Activated CD8-positive, alpha-beta T cell treated with anti-CD3 and anti-CD28 coated beads, Interleukin-2, amount 10 ng/mL, durations not matched to agents 7 days and 5 days (primary cell): ENCODE data around the gene WWOX. TPM values are rescaled to one million over a fixed set of nuclear protein-coding genes. Genes with fewer than 3 reads are reported as not detected.

Source experiments
- ATAC-seq: fragments of 150-1000 bp; cut with Tn5 transposase; one replicate; pipeline ENCODE4 v1.10.0; 2021; ENCODE audit warnings: moderate library complexity
- CTCF ChIA-PET: fragments of 350-600 bp; sonication (Branson Sonifier 250); formaldehyde crosslinking; loops from one replicate; lab custom pipeline; 2021; ENCODE audit warnings: antibody characterized with exemption; lab: Charles Lee
- POLR2A ChIA-PET: fragments of 350-600 bp; sonication (Branson Sonifier 250); formaldehyde crosslinking; loops from one replicate; lab custom pipeline; 2021; ENCODE audit warnings: antibody characterized with exemption; lab: Charles Lee
- DNase-seq: peaks from one replicate; pipeline ENCODE4 v3.0.0-alpha.2; 2020
- H3K27ac Mint-ChIP-seq: one replicate; pipeline ENCODE4 v1.8.0; 2021; ENCODE audit warnings: mild to moderate bottlenecking, mixed read lengths
- H3K27me3 Mint-ChIP-seq: one replicate; pipeline ENCODE4 v1.8.0; 2021; ENCODE audit warnings: low read depth, mixed read lengths
- H3K36me3 Mint-ChIP-seq: one replicate; pipeline ENCODE4 v1.8.0; 2021; ENCODE audit warnings: low read depth, mixed read lengths
- H3K4me1 Mint-ChIP-seq: one replicate; pipeline ENCODE4 v1.8.0; 2021; ENCODE audit warnings: low read depth, mixed read lengths
- H3K4me3 Mint-ChIP-seq: one replicate; pipeline ENCODE4 v1.8.0; 2021; ENCODE audit warnings: mild to moderate bottlenecking, mixed read lengths
- H3K9me3 Mint-ChIP-seq: one replicate; pipeline ENCODE4 v1.8.0; 2022; ENCODE audit warnings: mixed read lengths; ENCODE audit not compliant: insufficient read depth
- total RNA-seq, 2 experiments: library from RNA; stranded (reverse); gene quantifications; one replicate each; pipeline ENCODE4 v1.2.3, GENCODE V29; 2021

Gene WWOX
- total RNA-seq, 2 experiments from 2014 or later, result 34.4 to 34.9 TPM

DNA sequence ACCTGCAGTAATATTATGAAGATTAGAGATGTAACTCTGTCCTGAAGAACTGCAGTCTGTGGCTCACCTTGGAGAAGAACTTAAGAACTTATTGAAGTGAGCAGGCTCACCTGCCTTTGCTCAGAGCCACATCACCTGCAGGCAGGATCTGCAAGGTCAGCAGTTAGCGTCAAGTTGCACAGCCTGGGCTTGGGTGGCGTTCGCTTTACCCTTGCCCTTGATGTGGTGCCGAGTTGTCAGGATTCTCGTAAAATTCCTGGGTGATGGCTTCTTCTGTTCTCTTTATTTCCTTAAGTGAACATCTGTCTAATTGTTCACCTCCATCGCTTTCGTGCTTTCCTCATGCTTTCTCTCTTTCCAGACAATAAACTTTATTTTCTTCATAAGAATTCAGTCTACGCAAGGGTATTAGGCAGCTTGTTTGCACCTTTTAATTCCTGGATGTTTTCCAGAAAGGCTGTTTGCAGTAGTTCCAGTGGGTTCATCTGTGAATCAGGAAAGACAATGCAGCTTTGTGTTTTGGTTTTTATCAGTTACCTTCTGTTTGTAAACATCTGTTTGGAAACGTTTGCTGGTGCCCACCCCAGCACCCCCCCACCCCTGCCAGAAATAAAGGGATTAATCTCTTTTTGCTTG lies 254.3 kb downstream of the WWOX start:
- ChIA-PET POLR2A (no interaction called here), CTCF (no interaction called here)
- no peak for ATAC-seq
- no peak overlapping the region for H3K4me3 Mint-ChIP-seq
- H3K4me1 Mint-ChIP-seq, result no peaks in the 10 kb centered on the region
- H3K36me3 Mint-ChIP-seq, result no peaks in the 10 kb centered on the region
- H3K9me3 Mint-ChIP-seq, result no peaks in the 10 kb centered on the region
- no peak overlapping the region for H3K27ac Mint-ChIP-seq
- H3K27me3 Mint-ChIP-seq, result no peaks in the 10 kb centered on the region
- no peak for DNase-seq

DNA sequence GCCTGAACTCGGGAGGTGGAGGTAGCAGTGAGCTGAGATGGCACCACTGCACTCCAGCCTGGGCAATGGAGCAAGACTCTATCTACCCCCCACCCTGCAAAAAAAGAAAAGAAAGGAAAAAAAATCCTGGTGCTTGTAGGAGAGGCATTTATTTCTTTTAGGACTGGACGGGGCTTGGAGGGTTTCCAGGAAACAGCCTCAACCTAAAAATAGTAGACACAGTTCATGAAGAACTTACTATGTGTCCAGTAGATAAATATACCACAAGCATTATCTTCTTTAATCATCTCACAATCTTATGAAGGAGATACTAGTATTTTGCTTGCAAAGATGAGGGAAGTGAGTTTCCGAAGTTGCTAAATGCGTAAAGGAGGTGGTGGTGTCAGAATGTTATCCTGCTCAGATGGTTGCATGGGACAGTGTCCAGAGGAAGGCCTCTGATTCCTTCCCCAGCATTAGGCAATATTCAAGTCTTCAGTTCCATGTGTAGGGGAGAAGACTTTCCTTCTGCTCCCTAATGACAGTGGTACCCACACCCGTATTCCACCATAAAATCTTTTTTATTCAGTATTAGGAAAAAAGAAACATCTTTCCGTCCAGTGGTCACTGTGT lies 263.2 kb downstream of the WWOX start:
- Mint-ChIP-seq H3K27me3 (no peaks in the 10 kb centered on the region), H3K36me3 (no peaks in the 10 kb centered on the region), H3K4me1 (no peaks in the 10 kb centered on the region), H3K4me3 (no peak overlapping the region), H3K27ac (no peak overlapping the region), H3K9me3 (no peaks in the 10 kb centered on the region)
- CTCF ChIA-PET, result no interaction called here
- POLR2A ChIA-PET, result no interaction called here
- no peak for ATAC-seq
- no peak for DNase-seq

GRCh38 chr16:78363843-78364555 lies 264.5 kb downstream of the WWOX start:
- ChIA-PET CTCF (no interaction called here), POLR2A (no interaction called here)
- H3K36me3 Mint-ChIP-seq, result no peaks in the 10 kb centered on the region

DNA sequence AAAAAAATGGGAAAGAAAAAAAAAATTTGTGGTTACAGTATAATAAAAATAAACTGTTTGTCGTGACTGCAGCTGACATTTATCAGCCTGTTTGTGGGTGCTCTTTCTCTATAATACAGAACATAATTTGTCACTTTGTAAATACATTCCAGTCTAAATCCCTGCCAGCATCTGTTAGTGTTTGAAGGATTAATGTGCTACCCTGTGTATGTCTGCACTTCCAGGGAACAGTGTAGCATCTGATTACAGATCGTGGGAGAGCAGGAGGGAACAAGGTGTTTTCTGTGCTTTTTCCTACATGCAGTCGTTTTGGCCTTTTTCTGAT lies 265.1 kb downstream of the WWOX start:
- H3K27me3 Mint-ChIP-seq, result no peaks in the 10 kb centered on the region
- H3K27ac Mint-ChIP-seq, result no peak overlapping the region
- H3K36me3 Mint-ChIP-seq, result no peaks in the 10 kb centered on the region
- CTCF ChIA-PET, result no interaction called here
- no peak overlapping the region for H3K4me3 Mint-ChIP-seq
- POLR2A ChIA-PET, result no interaction called here
- DNase-seq (no peak), ATAC-seq (no peak)
- H3K9me3 Mint-ChIP-seq, result no peaks in the 10 kb centered on the region
- no peaks in the 10 kb centered on the region for H3K4me1 Mint-ChIP-seq

More at GRCh38 chr16:78363843-78364555, 264.5 kb downstream of the WWOX start:
- no peak for DNase-seq
- H3K4me3 Mint-ChIP-seq, result no peak overlapping the region
- H3K9me3 Mint-ChIP-seq, result no peaks in the 10 kb centered on the region
- no peaks in the 10 kb centered on the region for H3K27me3 Mint-ChIP-seq
- H3K4me1 Mint-ChIP-seq, result no peaks in the 10 kb centered on the region
- no peak overlapping the region for H3K27ac Mint-ChIP-seq
- ATAC-seq, result no peak

DNA sequence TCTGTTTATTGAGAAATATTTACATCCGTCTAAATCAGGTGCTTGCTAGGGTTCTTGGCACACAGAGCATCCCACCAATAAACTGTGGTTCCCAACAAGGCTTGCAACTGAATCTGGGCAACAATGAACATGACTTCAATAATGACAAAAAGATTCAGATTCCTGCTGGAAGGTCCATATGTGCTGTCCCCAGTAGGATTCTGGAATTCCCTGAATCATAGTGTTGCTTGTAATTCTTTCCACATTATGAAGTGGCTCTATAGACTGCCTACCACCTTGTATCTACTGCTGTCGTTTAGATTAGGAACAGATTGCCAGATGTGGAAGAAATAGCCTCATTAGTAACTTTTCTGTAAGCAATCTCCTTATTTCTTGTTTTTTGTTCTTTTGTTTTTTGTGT lies 265.9 kb downstream of the WWOX start:
- H3K4me1 Mint-ChIP-seq, result no peaks in the 10 kb centered on the region
- H3K9me3 Mint-ChIP-seq, result no peaks in the 10 kb centered on the region
- ATAC-seq, result no peak
- H3K27ac Mint-ChIP-seq, result no peak overlapping the region
- POLR2A ChIA-PET, result no interaction called here
- H3K4me3 Mint-ChIP-seq, result no peak overlapping the region
- CTCF ChIA-PET, result no interaction called here
- no peaks in the 10 kb centered on the region for H3K36me3 Mint-ChIP-seq
- no peak for DNase-seq
- no peaks in the 10 kb centered on the region for H3K27me3 Mint-ChIP-seq

GRCh38 chr16:78368121-78369102 lies 269.0 kb downstream of the WWOX start:
- no peaks in the 10 kb centered on the region for H3K27me3 Mint-ChIP-seq
- no peaks in the 10 kb centered on the region for H3K4me1 Mint-ChIP-seq
- no peaks in the 10 kb centered on the region for H3K36me3 Mint-ChIP-seq
- no peaks in the 10 kb centered on the region for H3K9me3 Mint-ChIP-seq
- ATAC-seq (no peak), DNase-seq (no peak)
- POLR2A ChIA-PET, result no interaction called here
- CTCF ChIA-PET, result interaction anchor here (1.3 kb wide), 1 partner anchor 9 kb away, joined by 4 read pairs; no protein-coding TSS in a partner anchor
- H3K4me3 Mint-ChIP-seq, result no peak overlapping the region
- no peak overlapping the region for H3K27ac Mint-ChIP-seq

DNA sequence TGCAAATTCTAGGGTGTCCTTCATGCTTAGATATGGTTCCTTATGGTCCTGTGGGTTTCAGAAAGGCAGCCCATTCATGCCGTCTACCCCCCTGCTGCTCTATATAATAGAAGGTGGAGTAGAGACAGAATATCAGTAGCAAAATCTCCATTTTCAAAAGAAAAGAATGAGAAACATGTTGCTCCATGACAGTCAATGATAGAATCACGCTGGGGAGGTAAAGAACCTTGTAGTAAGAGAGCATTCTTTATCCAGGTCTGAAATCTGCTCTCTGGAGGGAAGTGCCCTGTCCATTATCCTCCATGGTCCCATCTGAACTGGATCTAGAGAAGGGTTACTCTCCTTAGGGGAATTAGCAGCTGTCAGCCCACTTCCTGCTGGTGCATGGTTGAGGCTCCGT lies 272.8 kb downstream of the WWOX start:
- no peaks in the 10 kb centered on the region for H3K9me3 Mint-ChIP-seq
- H3K4me1 Mint-ChIP-seq, result no peaks in the 10 kb centered on the region
- ChIA-PET CTCF (no interaction called here), POLR2A (no interaction called here)
- ATAC-seq, result no peak
- no peak overlapping the region for H3K4me3 Mint-ChIP-seq
- no peak for DNase-seq
- H3K36me3 Mint-ChIP-seq, result no peaks in the 10 kb centered on the region
- H3K27me3 Mint-ChIP-seq, result no peaks in the 10 kb centered on the region
- no peak overlapping the region for H3K27ac Mint-ChIP-seq

DNA sequence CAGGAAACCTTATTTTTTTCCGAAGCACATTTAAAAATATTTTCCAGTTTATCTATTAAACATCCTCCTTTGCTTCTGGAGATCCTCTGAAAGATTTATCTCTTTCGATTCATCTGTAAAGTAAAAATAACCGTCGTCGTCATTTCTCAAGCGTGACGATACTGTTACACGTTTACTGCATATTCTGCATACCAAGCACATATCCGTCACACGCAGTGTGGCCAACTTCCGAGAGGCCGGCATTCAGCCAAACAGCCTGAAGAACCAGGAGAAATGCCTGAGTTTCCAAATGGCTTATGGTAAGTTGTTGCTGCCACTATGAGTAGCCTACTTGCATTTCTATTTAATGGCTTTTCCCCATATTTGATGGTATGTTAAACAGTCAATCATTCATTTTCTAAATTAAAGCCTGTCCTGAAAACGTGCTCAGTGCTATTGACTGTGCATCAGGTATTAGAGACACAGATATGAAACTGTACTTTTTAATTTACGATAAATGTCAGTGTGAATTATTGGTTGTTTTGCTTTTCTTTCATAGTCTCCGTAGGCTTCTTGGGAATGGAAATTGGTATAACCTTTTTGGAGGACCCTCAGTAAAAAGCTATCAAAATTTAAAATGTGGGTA lies 275.7 kb downstream of the WWOX start:
- Mint-ChIP-seq H3K27ac (no peak overlapping the region), H3K4me1 (no peaks in the 10 kb centered on the region), H3K9me3 (no peaks in the 10 kb centered on the region), H3K36me3 (no peaks in the 10 kb centered on the region), H3K4me3 (no peak overlapping the region), H3K27me3 (no peaks in the 10 kb centered on the region)
- ATAC-seq (no peak), DNase-seq (no peak)
- ChIA-PET CTCF (no interaction called here), POLR2A (no interaction called here)

GRCh38 chr16:78376452-78376851 lies 277.0 kb downstream of the WWOX start:
- ChIA-PET CTCF (no interaction called here), POLR2A (no interaction called here)
- Mint-ChIP-seq H3K4me3 (no peak overlapping the region), H3K4me1 (no peaks in the 10 kb centered on the region), H3K27ac (no peak overlapping the region), H3K9me3 (no peaks in the 10 kb centered on the region), H3K27me3 (no peaks in the 10 kb centered on the region), H3K36me3 (no peaks in the 10 kb centered on the region)
- no peak for DNase-seq
- ATAC-seq, result no peak

- POLR2A ChIA-PET, result no interaction called here
- ATAC-seq, result no peak
Observed at GRCh38 chr16:78377312-78377711, 277.9 kb downstream of the WWOX start.

DNA sequence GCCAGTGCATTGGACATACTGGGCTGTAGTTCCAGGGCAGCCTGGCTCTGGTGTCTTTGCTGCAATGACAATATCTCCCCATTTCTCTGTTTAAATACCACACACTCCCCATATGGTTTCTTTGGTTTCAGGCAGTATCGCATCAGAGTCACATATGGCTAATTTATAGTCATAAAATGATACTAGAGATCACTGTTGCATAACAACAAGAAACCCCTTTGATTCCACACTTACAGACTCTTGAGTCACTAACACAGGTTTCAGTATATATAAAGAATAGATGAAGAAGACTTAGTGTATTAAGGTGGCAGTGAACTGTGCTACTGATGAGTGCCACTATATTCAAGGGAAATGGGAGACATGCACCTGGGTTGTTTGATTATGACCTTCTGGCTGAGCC lies 281.6 kb downstream of the WWOX start:
- no peak for ATAC-seq
- H3K9me3 Mint-ChIP-seq, result no peaks in the 10 kb centered on the region
- H3K4me1 Mint-ChIP-seq, result no peaks in the 10 kb centered on the region
- no peaks in the 10 kb centered on the region for H3K36me3 Mint-ChIP-seq
- H3K27me3 Mint-ChIP-seq, result no peaks in the 10 kb centered on the region
- POLR2A ChIA-PET, result no interaction called here
- no peak for DNase-seq
- CTCF ChIA-PET, result no interaction called here
- H3K27ac Mint-ChIP-seq, result no peak overlapping the region
- no peak overlapping the region for H3K4me3 Mint-ChIP-seq

More at GRCh38 chr16:78377312-78377711, 277.9 kb downstream of the WWOX start:
- no peaks in the 10 kb centered on the region for H3K36me3 Mint-ChIP-seq
- H3K27ac Mint-ChIP-seq, result no peak overlapping the region
- H3K4me3 Mint-ChIP-seq, result no peak overlapping the region
- DNase-seq, result no peak
- no peaks in the 10 kb centered on the region for H3K9me3 Mint-ChIP-seq
- CTCF ChIA-PET, result no interaction called here
- no peaks in the 10 kb centered on the region for H3K4me1 Mint-ChIP-seq
- H3K27me3 Mint-ChIP-seq, result no peaks in the 10 kb centered on the region
